HepG2 (cell line): Measurements from ENCODE around the gene GJB1. TPM values are rescaled to one million over a fixed set of nuclear protein-coding genes. Genes with fewer than 3 reads are reported as not detected.

Experiments used
- HNF4A ChIP-seq: sonication (generic); formaldehyde crosslinking; IDR thresholded peaks from 2 replicates; pipeline ENCODE4 v1.4.0; 2020; ENCODE audit warnings: missing genetic modification reagents
- MED1 ChIP-seq: sonication (generic); formaldehyde crosslinking; IDR thresholded peaks from 2 replicates; pipeline ENCODE4 v1.4.0; 2020; ENCODE audit warnings: missing genetic modification reagents
- NFIC ChIP-seq: IDR thresholded peaks from 2 replicates; pipeline ENCODE4 v1.6.1; 2012; ENCODE audit warnings: mild to moderate bottlenecking, low read length, inconsistent platforms
- NFKB2 ChIP-seq: sonication (generic); formaldehyde crosslinking; IDR thresholded peaks from 2 replicates; pipeline ENCODE4 v1.4.0; 2020; ENCODE audit warnings: missing genetic modification reagents, borderline replicate concordance
- NRL ChIP-seq: sonication (generic); formaldehyde crosslinking; IDR thresholded peaks from 2 replicates; pipeline ENCODE4 v1.5.0; 2020; ENCODE audit warnings: missing genetic modification reagents, mild to moderate bottlenecking, moderate library complexity, borderline replicate concordance
- PAXIP1 ChIP-seq: sonication (generic); formaldehyde crosslinking; conservative IDR thresholded peaks from 2 replicates; pipeline ENCODE4 v1.4.0; 2020; ENCODE audit warnings: mild to moderate bottlenecking, missing genetic modification reagents, moderate library complexity
- POLR2AphosphoS5 ChIP-seq: IDR thresholded peaks from 2 replicates; pipeline ENCODE4 v1.6.1; 2012; ENCODE audit warnings: low read depth, low read length
- RARG ChIP-seq: sonication (generic); formaldehyde crosslinking; IDR thresholded peaks from 2 replicates; pipeline ENCODE4 v1.4.0; 2020; ENCODE audit warnings: low read depth, mild to moderate bottlenecking, missing genetic modification reagents
- RFX5 ChIP-seq: IDR thresholded peaks from 2 replicates; pipeline ENCODE4 v1.6.1; 2011; ENCODE audit warnings: low read depth, low read length, improper control_type of control experiment
- TAF15 ChIP-seq: fragments of 200-400 bp; formaldehyde crosslinking; IDR thresholded peaks from one replicate; pipeline ENCODE4 v1.6.1; 2018; ENCODE audit warnings: mild to moderate bottlenecking, low read depth, low read length; ENCODE audit not compliant: poor library complexity, severe bottlenecking
- TCF12 ChIP-seq, 2 experiments: fragments of 450-650 bp in 1 of 2; sonication (generic) in 1 of 2; formaldehyde crosslinking in 1 of 2; IDR thresholded peaks; 2 replicates each; pipeline versions ENCODE4 v1.6.1 to v1.8.0; 2017 to 2022; ENCODE audit warnings: antibody characterized with exemption in 1 of 2, mild to moderate bottlenecking in 1 of 2, missing genetic modification reagents in 1 of 2, moderate library complexity in 1 of 2
- ZBTB7A ChIP-seq: sonication (generic); formaldehyde crosslinking; IDR thresholded peaks from 2 replicates; pipeline ENCODE4 v1.8.0; 2022; ENCODE audit warnings: mild to moderate bottlenecking, missing genetic modification reagents
- ZNF296 ChIP-seq: sonication (generic); formaldehyde crosslinking; conservative IDR thresholded peaks from 2 replicates; pipeline ENCODE4 v1.5.0; 2020; ENCODE audit warnings: mild to moderate bottlenecking, missing genetic modification reagents
- ZNF816 ChIP-seq: sonication (generic); formaldehyde crosslinking; IDR thresholded peaks from 2 replicates; pipeline ENCODE4 v1.8.0; 2022; ENCODE audit warnings: missing genetic modification reagents, mild to moderate bottlenecking, borderline replicate concordance
- polyA plus RNA-seq, 8 experiments: library from polyadenylated mRNA; depleted of rRNA in 3 of 8; stranded (reverse) in 7 of 8; unstranded in 1 of 8; fragments of >200 nt; fragmentation: Illumina TruSeq in 4 of 8; extraction: Trizol in 4 of 8; gene quantifications; 2 replicates each; pipeline versions ENCODE4 v1.2.1 to v1.2.3, GENCODE V29; 2011 to 2016; ENCODE audit warnings: low read depth in 4 of 8, missing spikeins in 1 of 8, mixed read lengths in 1 of 8; ENCODE audit not compliant: insufficient read depth in 1 of 8
- total RNA-seq, 5 experiments: library from RNA; depleted of rRNA; stranded (reverse); fragments of >200 nt; fragmentation: Illumina TruSeq; extraction: Trizol; gene quantifications; 2 replicates each; pipeline ENCODE4 v1.2.3, GENCODE V29; 2016; ENCODE audit warnings: low read depth in 1 of 5
- TF ChIP-seq, protein P1 (sequence below): sonication (generic); formaldehyde crosslinking; IDR thresholded peaks from 2 replicates; pipeline ENCODE4 v1.4.0; 2020; ENCODE audit warnings: mild to moderate bottlenecking, missing genetic modification reagents
- TF ChIP-seq, protein P2 (sequence below): sonication (generic); formaldehyde crosslinking; IDR thresholded peaks from 2 replicates; pipeline ENCODE4 v1.5.0; 2020; ENCODE audit warnings: missing genetic modification reagents, mild to moderate bottlenecking, borderline replicate concordance
- TF ChIP-seq, protein P3 (sequence below): IDR thresholded peaks from 2 replicates; pipeline ENCODE4 v1.4.0; 2020; ENCODE audit warnings: mild to moderate bottlenecking, missing genetic modification reagents
- TF ChIP-seq, protein P4 (sequence below): sonication (generic); formaldehyde crosslinking; IDR thresholded peaks from 2 replicates; pipeline ENCODE4 v1.4.0; 2020; ENCODE audit warnings: missing genetic modification reagents

The GJB1 gene
- total and polyA plus RNA-seq, 2 of the 13 experiments (the other 11 are each of a cell fraction or from before 2014, with no cell fraction given), result 111 to 161 TPM

- TF ChIP-seq ZNF816 (no peak), ZNF296 (CRISPR knock-in tag) (no peak), TCF12 (IDR thresholded peaks at IDR 0.05) (no peak), TCF12 (CRISPR knock-in tag; IDR thresholded peaks at IDR 0.05) (no peak), NRL (CRISPR knock-in tag) (peak; percentile 56; the same call in 1 of the 2 replicates), TAF15 (no peak), POLR2AphosphoS5 (peak; percentile 91), HNF4A (CRISPR knock-in tag) (peak; percentile 21; the same call in 1 of the 2 replicates), NFKB2 (CRISPR knock-in tag) (no peak; the same call in 1 of the 2 replicates), MED1 (CRISPR knock-in tag) (peak; percentile 77), RFX5 (no peak), ZBTB7A (CRISPR knock-in tag) (no peak), PAXIP1 (CRISPR knock-in tag) (peak; percentile 77), RARG (no peak), NFIC (no peak)
- TF ChIP-seq, protein P1, sequence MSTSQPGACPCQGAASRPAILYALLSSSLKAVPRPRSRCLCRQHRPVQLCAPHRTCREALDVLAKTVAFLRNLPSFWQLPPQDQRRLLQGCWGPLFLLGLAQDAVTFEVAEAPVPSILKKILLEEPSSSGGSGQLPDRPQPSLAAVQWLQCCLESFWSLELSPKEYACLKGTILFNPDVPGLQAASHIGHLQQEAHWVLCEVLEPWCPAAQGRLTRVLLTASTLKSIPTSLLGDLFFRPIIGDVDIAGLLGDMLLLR (CRISPR knock-in tag), result no peak
- TF ChIP-seq, protein P2, sequence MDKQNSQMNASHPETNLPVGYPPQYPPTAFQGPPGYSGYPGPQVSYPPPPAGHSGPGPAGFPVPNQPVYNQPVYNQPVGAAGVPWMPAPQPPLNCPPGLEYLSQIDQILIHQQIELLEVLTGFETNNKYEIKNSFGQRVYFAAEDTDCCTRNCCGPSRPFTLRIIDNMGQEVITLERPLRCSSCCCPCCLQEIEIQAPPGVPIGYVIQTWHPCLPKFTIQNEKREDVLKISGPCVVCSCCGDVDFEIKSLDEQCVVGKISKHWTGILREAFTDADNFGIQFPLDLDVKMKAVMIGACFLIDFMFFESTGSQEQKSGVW (CRISPR knock-in tag), result no peak
- TF ChIP-seq, protein P3, sequence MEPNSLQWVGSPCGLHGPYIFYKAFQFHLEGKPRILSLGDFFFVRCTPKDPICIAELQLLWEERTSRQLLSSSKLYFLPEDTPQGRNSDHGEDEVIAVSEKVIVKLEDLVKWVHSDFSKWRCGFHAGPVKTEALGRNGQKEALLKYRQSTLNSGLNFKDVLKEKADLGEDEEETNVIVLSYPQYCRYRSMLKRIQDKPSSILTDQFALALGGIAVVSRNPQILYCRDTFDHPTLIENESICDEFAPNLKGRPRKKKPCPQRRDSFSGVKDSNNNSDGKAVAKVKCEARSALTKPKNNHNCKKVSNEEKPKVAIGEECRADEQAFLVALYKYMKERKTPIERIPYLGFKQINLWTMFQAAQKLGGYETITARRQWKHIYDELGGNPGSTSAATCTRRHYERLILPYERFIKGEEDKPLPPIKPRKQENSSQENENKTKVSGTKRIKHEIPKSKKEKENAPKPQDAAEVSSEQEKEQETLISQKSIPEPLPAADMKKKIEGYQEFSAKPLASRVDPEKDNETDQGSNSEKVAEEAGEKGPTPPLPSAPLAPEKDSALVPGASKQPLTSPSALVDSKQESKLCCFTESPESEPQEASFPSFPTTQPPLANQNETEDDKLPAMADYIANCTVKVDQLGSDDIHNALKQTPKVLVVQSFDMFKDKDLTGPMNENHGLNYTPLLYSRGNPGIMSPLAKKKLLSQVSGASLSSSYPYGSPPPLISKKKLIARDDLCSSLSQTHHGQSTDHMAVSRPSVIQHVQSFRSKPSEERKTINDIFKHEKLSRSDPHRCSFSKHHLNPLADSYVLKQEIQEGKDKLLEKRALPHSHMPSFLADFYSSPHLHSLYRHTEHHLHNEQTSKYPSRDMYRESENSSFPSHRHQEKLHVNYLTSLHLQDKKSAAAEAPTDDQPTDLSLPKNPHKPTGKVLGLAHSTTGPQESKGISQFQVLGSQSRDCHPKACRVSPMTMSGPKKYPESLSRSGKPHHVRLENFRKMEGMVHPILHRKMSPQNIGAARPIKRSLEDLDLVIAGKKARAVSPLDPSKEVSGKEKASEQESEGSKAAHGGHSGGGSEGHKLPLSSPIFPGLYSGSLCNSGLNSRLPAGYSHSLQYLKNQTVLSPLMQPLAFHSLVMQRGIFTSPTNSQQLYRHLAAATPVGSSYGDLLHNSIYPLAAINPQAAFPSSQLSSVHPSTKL, result no peak
- TF ChIP-seq, protein P4, sequence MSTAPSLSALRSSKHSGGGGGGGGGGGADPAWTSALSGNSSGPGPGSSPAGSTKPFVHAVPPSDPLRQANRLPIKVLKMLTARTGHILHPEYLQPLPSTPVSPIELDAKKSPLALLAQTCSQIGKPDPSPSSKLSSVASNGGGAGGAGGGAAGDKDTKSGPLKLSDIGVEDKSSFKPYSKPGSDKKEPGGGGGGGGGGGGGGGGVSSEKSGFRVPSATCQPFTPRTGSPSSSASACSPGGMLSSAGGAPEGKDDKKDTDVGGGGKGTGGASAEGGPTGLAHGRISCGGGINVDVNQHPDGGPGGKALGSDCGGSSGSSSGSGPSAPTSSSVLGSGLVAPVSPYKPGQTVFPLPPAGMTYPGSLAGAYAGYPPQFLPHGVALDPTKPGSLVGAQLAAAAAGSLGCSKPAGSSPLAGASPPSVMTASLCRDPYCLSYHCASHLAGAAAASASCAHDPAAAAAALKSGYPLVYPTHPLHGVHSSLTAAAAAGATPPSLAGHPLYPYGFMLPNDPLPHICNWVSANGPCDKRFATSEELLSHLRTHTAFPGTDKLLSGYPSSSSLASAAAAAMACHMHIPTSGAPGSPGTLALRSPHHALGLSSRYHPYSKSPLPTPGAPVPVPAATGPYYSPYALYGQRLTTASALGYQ (CRISPR knock-in tag), result 0 out of 2 replicates have a peak, but pooled peaks have one; percentile 56
These were observed 8.3 kb upstream of the GJB1 start (continued) for GRCh38 chrX:71214604-71215337.
